DND-41 (cell line): ENCODE data around the gene C16orf95.

Source experiments
- ATAC-seq: fragments of 200-7000 bp; cut with Tn5 transposase; 3 replicates; pipeline ENCODE4 v1.9.1; 2021; ENCODE audit warnings: low read depth; ENCODE audit not compliant: insufficient read depth
- DNase-seq: peaks from one replicate; pipeline ENCODE4 v3.0.0-alpha.2; 2020
- H2AFZ ChIP-seq: 2 replicates; pipeline ENCODE4 v1.6.0; 2012; ENCODE audit warnings: low read depth, low read length
- H3K27ac ChIP-seq: 2 replicates; pipeline ENCODE4 v1.5.1; 2012; ENCODE audit warnings: low read length, inconsistent platforms
- H3K27me3 ChIP-seq: fragments of 200-600 bp; sonication (generic); 2 replicates; pipeline ENCODE4 v1.6.0; 2012; ENCODE audit warnings: low read length, mild to moderate bottlenecking, inconsistent platforms; ENCODE audit not compliant: insufficient read depth, poor library complexity
- H3K36me3 ChIP-seq: 2 replicates; pipeline ENCODE4 v1.5.1; 2012; ENCODE audit warnings: low read length, inconsistent platforms; ENCODE audit not compliant: insufficient read depth
- H3K4me1 ChIP-seq: 2 replicates; pipeline ENCODE4 v1.5.1; 2012; ENCODE audit warnings: mild to moderate bottlenecking, low read length; ENCODE audit not compliant: insufficient read depth
- H3K4me2 ChIP-seq: 2 replicates; pipeline ENCODE4 v1.6.0; 2012; ENCODE audit warnings: mild to moderate bottlenecking, moderate library complexity, low read length, inconsistent platforms; ENCODE audit not compliant: insufficient read depth
- H3K4me3 ChIP-seq, 2 experiments: fragments of 200-600 bp in 1 of 2; shearing (Covaris generic) in 1 of 2; 2 replicates each; pipeline ENCODE4 v1.5.1; 2012 to 2016; ENCODE audit warnings: inconsistent platforms in 2 of 2, low read length in 2 of 2, mild to moderate bottlenecking in 2 of 2, low read depth in 1 of 2, moderate library complexity in 1 of 2
- H3K79me2 ChIP-seq: 2 replicates; pipeline ENCODE4 v1.6.0; 2012; ENCODE audit warnings: low read length, inconsistent platforms; ENCODE audit not compliant: insufficient read depth
- H3K9ac ChIP-seq: 2 replicates; pipeline ENCODE4 v1.6.0; 2012; ENCODE audit warnings: low read depth, mild to moderate bottlenecking, inconsistent platforms, low read length, moderate library complexity
- H3K9me3 ChIP-seq: 2 replicates; pipeline ENCODE4 v1.5.1; 2012; ENCODE audit warnings: low read length, moderate library complexity, mild to moderate bottlenecking, inconsistent platforms; ENCODE audit not compliant: insufficient read depth, severe bottlenecking
- H4K20me1 ChIP-seq: 2 replicates; pipeline ENCODE4 v1.6.0; 2012; ENCODE audit warnings: low read length; ENCODE audit not compliant: insufficient read depth
- EZH2 ChIP-seq: IDR thresholded peaks from 3 replicates; pipeline ENCODE4 v1.6.1; 2012; ENCODE audit warnings: borderline replicate concordance, low read depth, mild to moderate bottlenecking, moderate library complexity, low read length, inconsistent platforms; ENCODE audit not compliant: severe bottlenecking
- TF ChIP-seq, protein P1 (sequence below): IDR thresholded peaks from 2 replicates; pipeline ENCODE4 v1.5.1; 2012; ENCODE audit warnings: borderline replicate concordance, low read length, moderate library complexity, mild to moderate bottlenecking; ENCODE audit not compliant: poor library complexity, severe bottlenecking; ENCODE audit errors: extremely low read depth

The C16orf95 gene

DNA sequence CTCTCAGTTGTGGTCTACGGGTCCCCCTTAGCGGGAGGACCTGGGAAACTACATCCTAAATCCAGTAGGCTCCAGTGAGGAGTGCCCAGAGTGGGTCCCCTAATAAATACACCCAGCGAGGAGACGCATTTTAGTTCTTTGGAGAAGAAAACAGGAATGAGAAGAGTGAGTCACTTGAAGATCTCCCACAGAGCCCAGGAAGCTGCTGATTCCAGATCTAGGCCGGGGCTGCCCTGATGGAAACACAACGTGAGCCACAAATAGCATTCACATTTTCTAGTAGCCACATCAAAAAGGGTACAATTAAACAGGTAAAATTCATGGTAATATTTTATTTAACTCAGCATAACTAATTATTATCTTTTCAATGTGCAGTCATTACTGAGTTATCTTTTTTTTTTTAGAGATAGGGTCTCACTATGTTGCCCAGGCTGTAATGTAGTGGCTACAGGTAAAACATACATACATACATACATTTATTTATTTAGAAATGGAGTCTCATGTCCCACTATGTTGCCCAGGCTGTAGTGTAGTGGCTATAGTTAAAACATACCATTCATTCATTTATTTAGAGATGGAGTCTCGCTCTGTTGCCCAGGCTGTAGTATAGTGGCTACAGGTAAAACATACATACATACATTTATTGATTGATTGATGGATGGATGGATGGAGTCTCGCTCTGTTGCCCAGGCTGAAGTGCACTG is 44.9 kb upstream of the C16orf95 start:
- Histone ChIP-seq H3K4me2 (no peak overlapping the region), H2AFZ (no peak overlapping the region), H4K20me1 (peaks cover 57% of the 10 kb centered on the region), H3K36me3 (peaks cover 66% of the 10 kb centered on the region), H3K4me1 (no peaks in the 10 kb centered on the region), H3K79me2 (peaks cover 61% of the 10 kb centered on the region), H3K27me3 (no peaks in the 10 kb centered on the region), H3K4me3 (no peak overlapping the region), H3K9ac (no peak overlapping the region), H3K27ac (no peak overlapping the region), H3K9me3 (no peaks in the 10 kb centered on the region)
- DNase-seq (no peak), ATAC-seq (no peak)
- TF ChIP-seq, protein P1, sequence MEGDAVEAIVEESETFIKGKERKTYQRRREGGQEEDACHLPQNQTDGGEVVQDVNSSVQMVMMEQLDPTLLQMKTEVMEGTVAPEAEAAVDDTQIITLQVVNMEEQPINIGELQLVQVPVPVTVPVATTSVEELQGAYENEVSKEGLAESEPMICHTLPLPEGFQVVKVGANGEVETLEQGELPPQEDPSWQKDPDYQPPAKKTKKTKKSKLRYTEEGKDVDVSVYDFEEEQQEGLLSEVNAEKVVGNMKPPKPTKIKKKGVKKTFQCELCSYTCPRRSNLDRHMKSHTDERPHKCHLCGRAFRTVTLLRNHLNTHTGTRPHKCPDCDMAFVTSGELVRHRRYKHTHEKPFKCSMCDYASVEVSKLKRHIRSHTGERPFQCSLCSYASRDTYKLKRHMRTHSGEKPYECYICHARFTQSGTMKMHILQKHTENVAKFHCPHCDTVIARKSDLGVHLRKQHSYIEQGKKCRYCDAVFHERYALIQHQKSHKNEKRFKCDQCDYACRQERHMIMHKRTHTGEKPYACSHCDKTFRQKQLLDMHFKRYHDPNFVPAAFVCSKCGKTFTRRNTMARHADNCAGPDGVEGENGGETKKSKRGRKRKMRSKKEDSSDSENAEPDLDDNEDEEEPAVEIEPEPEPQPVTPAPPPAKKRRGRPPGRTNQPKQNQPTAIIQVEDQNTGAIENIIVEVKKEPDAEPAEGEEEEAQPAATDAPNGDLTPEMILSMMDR: no peak
- no peak for TF ChIP-seq EZH2

DNA sequence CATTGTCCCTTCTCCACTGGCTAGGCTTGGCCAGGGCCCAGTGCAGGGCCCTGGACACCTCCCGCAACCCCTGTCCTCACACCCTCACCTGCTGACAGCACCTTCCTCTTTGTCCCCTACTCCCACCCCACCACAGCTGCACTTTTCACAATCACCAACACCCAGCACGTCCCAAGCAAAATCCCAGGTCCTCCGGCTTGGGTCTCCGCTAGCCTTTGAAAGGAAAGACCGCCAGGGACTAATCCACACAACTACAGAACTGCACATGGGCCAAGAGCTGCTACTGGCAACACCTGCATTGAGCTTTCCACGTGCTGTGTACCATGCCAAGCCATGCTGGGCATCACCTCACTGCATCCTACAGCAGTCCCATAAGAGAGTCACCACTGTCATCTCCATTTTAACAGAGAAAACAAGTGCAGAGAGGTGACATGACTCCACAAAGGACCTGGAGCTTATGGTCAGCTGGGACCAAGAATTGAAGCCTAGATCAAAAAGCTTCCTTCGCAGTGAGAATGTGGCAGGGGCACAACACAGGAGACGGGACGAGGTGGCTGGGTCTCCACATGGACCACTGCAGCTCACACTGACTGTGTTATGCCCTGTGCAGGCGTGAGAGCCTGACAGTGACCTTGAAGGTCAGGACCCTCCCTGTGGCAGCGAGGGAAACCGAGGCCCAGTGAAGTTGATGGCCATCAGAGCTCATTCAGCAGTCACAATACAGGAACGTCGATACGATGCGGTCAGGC is 43.8 kb upstream of the C16orf95 start:
- no peak overlapping the region for H3K9ac ChIP-seq
- H3K9me3 ChIP-seq: no peaks in the 10 kb centered on the region
- DNase-seq: no peak
- H3K27me3 ChIP-seq: no peaks in the 10 kb centered on the region
- TF ChIP-seq, protein P1: no peak
- TF ChIP-seq EZH2: no peak
- no peak for ATAC-seq
- H3K4me3 ChIP-seq: no peak overlapping the region
- H4K20me1 ChIP-seq: peaks cover 52% of the 10 kb centered on the region
- no peak overlapping the region for H2AFZ ChIP-seq
- peaks cover 55% of the 10 kb centered on the region for H3K79me2 ChIP-seq
- H3K4me1 ChIP-seq: no peaks in the 10 kb centered on the region
- H3K4me2 ChIP-seq: no peak overlapping the region
- peaks cover 69% of the 10 kb centered on the region for H3K36me3 ChIP-seq
- H3K27ac ChIP-seq: no peak overlapping the region

DNA sequence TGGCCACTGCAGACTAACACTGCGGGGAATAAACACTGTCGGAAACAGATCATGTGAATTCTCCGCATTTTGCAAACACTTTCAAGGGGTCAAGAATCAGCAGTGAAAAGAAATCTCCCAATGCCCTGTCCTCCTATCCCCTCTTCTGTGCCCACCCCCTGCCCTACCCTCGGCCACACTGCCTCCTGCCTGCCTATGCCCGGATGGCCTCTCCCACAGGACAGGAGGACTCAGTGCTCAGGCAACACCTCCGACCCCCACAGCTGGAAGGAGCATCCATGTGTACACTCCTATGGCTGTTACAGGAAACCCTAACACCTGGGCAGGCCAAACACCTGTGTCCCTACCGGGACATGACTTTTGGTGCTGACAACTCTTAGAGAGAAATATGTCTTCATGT is 41.9 kb upstream of the C16orf95 start:
- TF ChIP-seq EZH2: no peak
- TF ChIP-seq, protein P1: no peak
- Histone ChIP-seq H3K9me3 (no peaks in the 10 kb centered on the region), H3K4me2 (no peak overlapping the region), H4K20me1 (peaks cover 38% of the 10 kb centered on the region), H2AFZ (no peak overlapping the region), H3K9ac (no peak overlapping the region), H3K27ac (no peak overlapping the region), H3K27me3 (no peaks in the 10 kb centered on the region), H3K79me2 (peaks cover 45% of the 10 kb centered on the region), H3K4me3 (no peak overlapping the region), H3K4me1 (no peaks in the 10 kb centered on the region), H3K36me3 (peaks cover 58% of the 10 kb centered on the region)
- DNase-seq (no peak), ATAC-seq (no peak)
